ENCODE results near the gene PRUNE2. TPM values are rescaled to one million over a fixed set of nuclear protein-coding genes. Genes with fewer than 3 reads are reported as not detected.
"Not testable (repeated sequence)": the region's sequence is repeated elsewhere in the genome, so short reads cannot be mapped to it uniquely, and the experiment has no call there.

Gene PRUNE2
- total RNA-seq, 1 experiment from 2014 or later = 2.2 TPM

DNA sequence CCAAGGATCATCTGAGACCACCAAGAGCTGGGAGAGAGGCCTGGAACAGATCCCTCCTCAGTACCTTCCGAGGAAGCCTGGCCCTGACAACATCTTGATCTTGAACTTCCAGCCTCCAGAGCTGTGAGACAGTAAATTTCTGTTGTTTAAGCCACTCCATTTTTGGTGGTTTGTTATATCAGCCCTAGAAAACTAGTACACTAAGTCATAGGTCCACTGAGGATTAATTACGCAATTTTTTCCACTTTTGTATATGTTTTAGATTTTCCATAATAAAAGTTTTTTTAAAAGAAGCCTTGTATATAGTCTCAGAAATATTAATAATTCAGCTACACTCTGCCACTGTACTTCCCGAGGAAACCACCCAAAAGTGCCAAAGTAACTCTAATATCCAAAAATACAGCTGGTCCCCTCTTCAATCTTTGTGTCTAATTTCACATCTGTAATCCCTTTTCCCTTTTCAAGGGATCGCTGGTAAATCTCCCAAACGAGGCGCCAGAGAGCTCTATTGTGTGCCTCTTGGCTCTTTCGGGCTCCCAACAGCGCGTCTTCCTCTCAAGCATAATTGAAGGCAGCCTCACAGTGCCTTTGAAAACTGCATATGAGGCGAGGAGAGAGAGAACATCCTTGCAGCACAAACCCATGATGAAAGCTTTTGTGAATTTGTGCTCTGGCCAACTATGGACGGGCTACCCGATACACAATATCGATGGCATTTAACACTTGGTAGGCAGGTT, 32.7 kb downstream of the PRUNE2 start:
- Histone ChIP-seq H3K36me3 (no peaks in the 10 kb centered on the region), H3K27ac (no peak overlapping the region), H3K4me1 (replicated peaks) (no peaks in the 10 kb centered on the region), H3K27me3 (replicated peaks) (no peaks in the 10 kb centered on the region), H3K9me3 (replicated peaks) (no peaks in the 10 kb centered on the region), H3K4me3 (no peak overlapping the region)
- DNase-seq (ENCODE audit: low read depth in 1 of 2, low spot score in 2 of 2) = no peak

DNA sequence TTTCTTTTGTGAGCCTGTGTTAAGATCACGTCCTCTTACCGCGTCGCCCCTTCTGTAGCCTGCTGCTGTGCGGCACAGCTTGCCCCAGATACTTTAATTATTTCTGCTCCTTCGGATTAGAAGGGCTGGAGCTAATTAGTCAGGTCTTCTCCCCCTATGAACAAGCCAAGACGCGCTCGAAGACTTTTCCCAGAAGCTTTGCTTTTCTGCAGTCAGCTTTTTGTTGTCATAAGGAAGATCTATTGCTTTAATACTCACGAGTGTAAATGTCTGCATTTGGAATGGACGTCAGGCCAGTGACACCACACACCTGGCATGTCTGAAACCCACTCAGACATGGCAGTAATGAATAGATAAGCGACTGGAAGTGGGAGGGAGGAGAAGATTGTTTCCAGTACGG, 37.0 kb downstream of the PRUNE2 start:
- Histone ChIP-seq H3K27ac (no peak overlapping the region), H3K4me1 (replicated peaks) (peaks cover 12% of the 10 kb centered on the region), H3K36me3 (no peaks in the 10 kb centered on the region), H3K9me3 (replicated peaks) (no peaks in the 10 kb centered on the region), H3K4me3 (no peak overlapping the region), H3K27me3 (replicated peaks) (no peaks in the 10 kb centered on the region)
- no peak for DNase-seq (ENCODE audit: low read depth in 1 of 2, low spot score in 2 of 2)

DNA sequence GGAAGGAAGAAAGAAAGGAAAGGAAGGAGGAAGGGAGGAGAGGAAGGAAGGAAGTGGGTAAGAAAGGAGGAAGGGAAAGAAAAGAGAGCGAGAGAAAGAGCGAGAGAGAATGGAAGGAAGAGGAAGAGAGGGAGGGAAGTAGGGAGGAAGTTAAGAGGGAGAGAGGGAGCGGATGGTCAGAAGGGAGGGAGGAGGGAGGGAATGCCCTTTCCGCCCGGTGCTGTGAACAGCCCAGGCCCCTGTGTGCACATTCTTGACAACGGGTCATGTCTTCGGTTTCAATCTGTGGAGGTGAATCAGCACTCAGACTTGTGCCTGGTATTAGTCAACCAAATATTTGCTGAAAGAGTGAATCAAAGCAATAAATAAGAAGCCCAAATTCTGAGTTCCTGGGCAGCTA, 39.2 kb downstream of the PRUNE2 start:
- Histone ChIP-seq H3K9me3 (replicated peaks) (no peaks in the 10 kb centered on the region), H3K36me3 (no peaks in the 10 kb centered on the region), H3K4me1 (replicated peaks) (peaks cover 12% of the 10 kb centered on the region), H3K27me3 (replicated peaks) (no peaks in the 10 kb centered on the region), H3K4me3 (no peak overlapping the region), H3K27ac (peak overlapping the region; percentile 51)
- peak; percentile 66 to 78 for DNase-seq (ENCODE audit: low read depth in 1 of 2, low spot score in 2 of 2)

DNA sequence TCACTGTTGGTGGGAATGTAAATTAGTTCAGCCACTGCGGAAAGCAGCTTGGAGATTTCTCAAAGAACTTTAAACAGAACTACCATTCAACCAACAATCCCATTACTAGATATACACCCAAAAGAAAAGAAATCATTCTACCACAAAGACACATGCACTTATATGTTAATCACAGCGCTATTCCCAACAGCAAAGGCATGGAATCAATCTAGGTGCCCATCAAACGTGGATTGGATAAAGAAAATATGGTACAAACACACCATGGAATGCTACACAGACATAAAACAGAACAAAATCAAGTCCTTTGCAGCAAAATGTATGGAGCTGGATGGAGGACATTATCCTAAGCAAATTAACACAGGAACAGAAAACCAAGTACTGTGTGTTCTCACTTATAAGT, 42.1 kb downstream of the PRUNE2 start:
- no peak for DNase-seq (ENCODE audit: low read depth in 1 of 2, low spot score in 2 of 2)
- no peaks in the 10 kb centered on the region for H3K27me3 ChIP-seq (replicated peaks)
- no peaks in the 10 kb centered on the region for H3K9me3 ChIP-seq (replicated peaks)
- H3K4me3 ChIP-seq = no peak overlapping the region
- no peaks in the 10 kb centered on the region for H3K36me3 ChIP-seq
- H3K4me1 ChIP-seq (replicated peaks) = peaks cover 12% of the 10 kb centered on the region
- H3K27ac ChIP-seq = no peak overlapping the region

DNA sequence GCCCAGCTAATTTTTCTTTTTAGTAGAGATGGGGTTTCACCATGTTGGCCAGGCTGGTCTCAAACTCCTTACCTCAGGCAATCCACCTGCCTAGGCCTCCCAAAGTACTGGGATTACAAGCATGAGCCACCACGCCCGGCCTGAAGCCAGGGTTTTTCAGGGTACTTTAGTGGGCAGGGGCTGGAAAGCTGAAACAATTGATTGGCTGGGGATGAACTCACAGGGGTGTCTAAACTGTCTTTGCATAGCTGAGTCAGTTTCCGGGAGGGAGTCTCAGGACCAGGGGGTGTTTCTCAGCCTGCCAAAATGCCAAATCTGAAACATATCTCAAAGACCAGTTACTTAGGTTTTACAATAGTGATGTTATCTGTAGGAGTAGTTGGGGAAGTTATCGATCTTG, 46.1 kb downstream of the PRUNE2 start:
- no peak for DNase-seq (ENCODE audit: low read depth in 1 of 2, low spot score in 2 of 2)
- Histone ChIP-seq H3K27ac (no peak overlapping the region), H3K27me3 (replicated peaks) (no peaks in the 10 kb centered on the region), H3K4me3 (no peak overlapping the region), H3K36me3 (no peaks in the 10 kb centered on the region), H3K4me1 (replicated peaks) (no peaks in the 10 kb centered on the region), H3K9me3 (replicated peaks) (no peaks in the 10 kb centered on the region)

DNA sequence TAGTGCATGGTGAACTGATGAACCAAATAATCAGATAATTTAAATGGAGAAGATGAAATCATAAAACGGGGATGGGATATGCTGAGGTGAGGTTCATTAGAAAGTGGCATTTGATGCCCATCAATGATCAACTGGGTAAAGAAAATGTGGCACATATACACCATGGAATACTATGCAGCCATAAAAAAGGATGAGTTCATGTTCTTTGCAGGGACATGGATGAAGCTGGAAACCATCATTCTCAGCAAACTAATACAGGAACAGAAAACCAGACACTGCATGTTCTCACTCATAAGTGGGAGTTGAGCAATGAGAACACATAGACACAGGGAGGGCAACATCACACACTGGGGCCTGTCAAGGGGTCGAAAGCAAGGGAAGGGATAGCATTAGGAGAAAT, 47.7 kb downstream of the PRUNE2 start:
- DNase-seq (ENCODE audit: low read depth in 1 of 2, low spot score in 2 of 2); H3K4me1 ChIP-seq (replicated peaks); H3K27ac ChIP-seq; H3K9me3 ChIP-seq (replicated peaks); H3K36me3 ChIP-seq; H3K4me3 ChIP-seq; H3K27me3 ChIP-seq (replicated peaks): not testable (repeated sequence)

DNA sequence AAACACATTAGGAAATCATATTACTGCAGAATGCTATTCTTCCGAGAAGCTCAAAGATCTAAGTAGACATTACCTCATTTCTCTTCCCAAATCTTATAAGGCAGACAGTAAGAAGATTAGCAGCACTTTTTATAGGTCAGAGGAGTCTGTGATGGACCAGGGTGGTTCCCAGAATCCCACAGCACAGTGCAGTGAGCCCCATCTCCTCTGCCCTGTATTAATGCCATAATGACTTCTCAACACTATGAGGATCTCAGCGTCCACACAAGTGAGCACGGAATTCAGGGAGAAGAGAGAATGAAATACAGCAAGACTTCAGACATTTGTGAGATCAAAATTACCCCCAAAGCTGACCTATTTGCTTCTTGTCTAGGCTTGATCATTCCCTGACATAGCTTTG, 49.9 kb downstream of the PRUNE2 start:
- Histone ChIP-seq H3K36me3 (no peaks in the 10 kb centered on the region), H3K27ac (no peak overlapping the region), H3K4me1 (replicated peaks) (no peaks in the 10 kb centered on the region), H3K27me3 (replicated peaks) (no peaks in the 10 kb centered on the region), H3K4me3 (no peak overlapping the region), H3K9me3 (replicated peaks) (no peaks in the 10 kb centered on the region)
- no peak for DNase-seq (ENCODE audit: low read depth in 1 of 2, low spot score in 2 of 2)

DNA sequence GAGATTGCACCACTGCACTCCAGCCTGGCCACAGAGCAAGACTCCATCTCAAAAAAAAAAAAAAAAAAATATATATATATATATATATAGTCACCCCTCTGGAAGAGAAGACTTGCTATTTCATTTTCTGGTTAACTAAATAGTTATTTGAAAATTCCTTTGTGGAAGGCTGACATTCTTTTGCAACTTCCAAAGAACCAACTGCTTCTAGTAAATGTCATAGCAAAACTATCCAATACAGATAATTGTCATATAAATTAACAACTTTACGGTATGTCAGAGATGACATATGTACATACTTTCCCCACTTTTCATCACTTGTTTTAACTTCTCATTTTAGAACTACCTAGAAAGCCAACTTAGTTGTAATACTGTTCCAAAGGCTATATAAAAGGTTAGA, 50.9 kb downstream of the PRUNE2 start:
- Histone ChIP-seq H3K4me1 (replicated peaks) (no peaks in the 10 kb centered on the region), H3K9me3 (replicated peaks) (no peaks in the 10 kb centered on the region), H3K4me3 (no peak overlapping the region), H3K27me3 (replicated peaks) (no peaks in the 10 kb centered on the region), H3K27ac (no peak overlapping the region), H3K36me3 (no peaks in the 10 kb centered on the region)
- DNase-seq (ENCODE audit: low read depth in 1 of 2, low spot score in 2 of 2) = no peak

DNA sequence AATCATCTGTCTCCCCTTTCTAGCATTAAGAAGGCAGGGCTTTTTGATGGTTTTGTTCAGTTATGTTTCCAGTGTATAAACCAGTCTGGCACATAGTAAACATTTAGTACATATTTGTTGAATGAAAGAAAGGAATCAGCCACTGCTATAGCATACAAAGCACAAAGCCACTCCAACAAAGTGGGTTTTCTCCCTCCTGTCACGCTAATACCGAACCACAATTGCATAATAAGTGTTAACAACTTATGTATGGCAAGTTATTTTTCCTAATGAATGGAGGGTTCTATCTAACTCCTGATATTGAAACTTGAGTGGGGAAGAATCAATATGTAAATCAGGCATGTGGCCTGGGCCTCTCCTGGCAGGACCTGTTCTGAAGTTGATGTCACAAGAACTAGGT, 53.9 kb downstream of the PRUNE2 start:
- H3K4me1 ChIP-seq (replicated peaks) = no peaks in the 10 kb centered on the region
- DNase-seq (ENCODE audit: low read depth in 1 of 2, low spot score in 2 of 2) = no peak
- H3K9me3 ChIP-seq (replicated peaks) = no peaks in the 10 kb centered on the region
- H3K27ac ChIP-seq = no peak overlapping the region
- H3K36me3 ChIP-seq = no peaks in the 10 kb centered on the region
- H3K4me3 ChIP-seq = no peak overlapping the region
- H3K27me3 ChIP-seq (replicated peaks) = no peaks in the 10 kb centered on the region

DNA sequence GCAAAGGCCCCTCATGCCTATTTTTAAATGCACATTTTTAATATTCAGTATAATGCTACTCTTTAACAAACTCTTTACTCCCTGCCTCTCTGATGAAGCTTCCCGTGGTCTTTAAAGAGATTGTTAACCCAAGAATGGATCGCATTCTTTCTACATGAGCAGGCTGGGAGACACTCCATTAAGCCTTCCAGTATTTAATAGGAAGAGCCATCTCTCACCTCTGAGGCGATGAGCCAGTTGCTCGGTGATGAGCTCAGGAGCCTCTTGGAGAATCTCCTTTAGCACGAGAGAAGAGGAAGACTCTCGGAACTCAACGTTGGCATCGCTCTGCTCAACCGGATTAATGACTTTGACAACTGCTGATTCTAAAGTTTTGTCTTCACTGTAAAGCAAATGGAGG, 59.6 kb downstream of the PRUNE2 start:
- Histone ChIP-seq H3K36me3 (no peaks in the 10 kb centered on the region), H3K27ac (no peak overlapping the region), H3K27me3 (replicated peaks) (no peaks in the 10 kb centered on the region), H3K4me1 (replicated peaks) (no peaks in the 10 kb centered on the region), H3K4me3 (no peak overlapping the region), H3K9me3 (replicated peaks) (no peaks in the 10 kb centered on the region)
- DNase-seq (ENCODE audit: low read depth in 1 of 2, low spot score in 2 of 2) = no peak

DNA sequence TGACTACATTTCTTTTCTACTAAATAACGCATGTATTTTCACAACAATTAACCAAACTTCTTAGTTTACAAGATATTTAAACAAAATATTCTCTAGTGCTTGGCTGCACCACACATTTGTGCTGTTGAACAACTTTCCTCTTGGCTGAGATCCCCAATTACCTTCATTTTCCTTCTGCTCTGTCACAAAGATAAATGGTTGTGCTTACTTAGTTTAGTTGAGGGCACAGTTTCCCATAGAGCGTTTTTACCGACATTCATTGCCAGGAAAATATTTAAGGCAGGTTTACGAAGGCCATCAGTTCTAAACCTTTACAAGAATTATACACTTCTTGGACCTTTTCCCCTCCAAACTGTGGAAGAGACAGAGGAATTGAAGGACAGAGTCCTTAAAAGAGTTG, 60.7 kb downstream of the PRUNE2 start:
- Histone ChIP-seq H3K36me3 (no peaks in the 10 kb centered on the region), H3K4me3 (no peak overlapping the region), H3K27me3 (replicated peaks) (no peaks in the 10 kb centered on the region), H3K27ac (no peak overlapping the region), H3K4me1 (replicated peaks) (no peaks in the 10 kb centered on the region), H3K9me3 (replicated peaks) (no peaks in the 10 kb centered on the region)
- DNase-seq (ENCODE audit: low read depth in 1 of 2, low spot score in 2 of 2) = no peak

DNA sequence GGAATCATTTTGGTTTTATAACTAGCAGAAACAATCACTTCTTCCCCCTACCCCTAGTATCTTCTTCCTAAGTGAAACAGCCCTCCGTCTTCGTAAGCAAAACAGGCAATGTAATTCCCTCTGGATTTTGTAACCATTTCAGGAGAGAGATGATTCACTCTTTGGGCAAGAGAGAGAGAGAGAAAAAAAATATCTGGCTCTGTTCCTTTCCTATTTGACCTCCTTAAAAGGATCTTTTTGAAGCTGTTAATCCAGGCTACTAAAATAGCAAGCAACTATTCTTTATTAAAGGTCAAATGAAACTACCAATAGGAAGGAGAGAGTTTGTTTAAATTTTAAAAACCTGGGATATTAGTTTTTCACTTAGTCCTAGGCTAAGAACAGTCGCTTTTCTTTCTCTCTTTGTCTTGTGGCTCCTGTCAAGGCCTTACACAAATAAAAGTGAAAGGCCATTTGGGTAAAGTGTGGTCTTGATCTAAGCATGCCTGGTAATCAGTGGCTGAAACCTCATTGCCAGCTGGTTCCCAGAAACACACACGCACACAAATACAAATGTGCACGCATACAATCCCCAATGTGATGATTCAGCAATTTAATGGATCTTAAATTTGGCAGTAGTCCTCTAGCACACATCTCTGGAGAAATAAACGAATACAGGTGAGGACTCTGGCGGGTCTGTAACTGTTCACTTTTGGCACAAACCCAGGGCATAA, 70.2 kb downstream of the PRUNE2 start:
- H3K9me3 ChIP-seq (replicated peaks) = no peaks in the 10 kb centered on the region
- peak overlapping the region; percentile 43 for H3K27ac ChIP-seq
- peaks cover 21% of the 10 kb centered on the region for H3K4me1 ChIP-seq (replicated peaks)
- no peaks in the 10 kb centered on the region for H3K27me3 ChIP-seq (replicated peaks)
- H3K4me3 ChIP-seq = no peak overlapping the region
- peak in 1 of 2 experiments; percentile 64 for DNase-seq (ENCODE audit: low read depth in 1 of 2, low spot score in 2 of 2)
- H3K36me3 ChIP-seq = no peaks in the 10 kb centered on the region

DNA sequence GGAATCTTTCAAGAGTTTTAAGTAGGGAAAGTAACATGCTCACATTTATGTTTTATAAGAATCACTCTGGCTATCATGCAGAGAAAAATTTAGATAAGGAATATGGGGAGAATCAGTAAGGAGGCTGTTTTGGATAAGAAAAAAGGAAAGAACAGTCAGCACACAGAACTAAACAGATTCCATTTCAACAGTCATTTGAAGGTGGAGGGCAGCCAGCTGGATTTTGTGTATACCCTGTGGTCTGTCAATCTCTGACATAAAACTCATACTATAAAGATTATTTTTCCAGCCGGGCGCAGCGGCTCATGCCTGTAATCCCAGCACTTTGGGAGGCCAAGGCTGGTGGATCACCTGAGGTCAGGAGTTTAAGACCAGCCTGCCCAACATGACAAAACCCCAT, 77.5 kb downstream of the PRUNE2 start:
- no peak overlapping the region for H3K27ac ChIP-seq
- no peaks in the 10 kb centered on the region for H3K4me1 ChIP-seq (replicated peaks)
- no peaks in the 10 kb centered on the region for H3K27me3 ChIP-seq (replicated peaks)
- no peaks in the 10 kb centered on the region; the same call in 1 of the 2 replicates for H3K9me3 ChIP-seq (replicated peaks)
- H3K4me3 ChIP-seq = no peak overlapping the region
- DNase-seq (ENCODE audit: low read depth in 1 of 2, low spot score in 2 of 2) = no peak
- no peaks in the 10 kb centered on the region for H3K36me3 ChIP-seq

DNA sequence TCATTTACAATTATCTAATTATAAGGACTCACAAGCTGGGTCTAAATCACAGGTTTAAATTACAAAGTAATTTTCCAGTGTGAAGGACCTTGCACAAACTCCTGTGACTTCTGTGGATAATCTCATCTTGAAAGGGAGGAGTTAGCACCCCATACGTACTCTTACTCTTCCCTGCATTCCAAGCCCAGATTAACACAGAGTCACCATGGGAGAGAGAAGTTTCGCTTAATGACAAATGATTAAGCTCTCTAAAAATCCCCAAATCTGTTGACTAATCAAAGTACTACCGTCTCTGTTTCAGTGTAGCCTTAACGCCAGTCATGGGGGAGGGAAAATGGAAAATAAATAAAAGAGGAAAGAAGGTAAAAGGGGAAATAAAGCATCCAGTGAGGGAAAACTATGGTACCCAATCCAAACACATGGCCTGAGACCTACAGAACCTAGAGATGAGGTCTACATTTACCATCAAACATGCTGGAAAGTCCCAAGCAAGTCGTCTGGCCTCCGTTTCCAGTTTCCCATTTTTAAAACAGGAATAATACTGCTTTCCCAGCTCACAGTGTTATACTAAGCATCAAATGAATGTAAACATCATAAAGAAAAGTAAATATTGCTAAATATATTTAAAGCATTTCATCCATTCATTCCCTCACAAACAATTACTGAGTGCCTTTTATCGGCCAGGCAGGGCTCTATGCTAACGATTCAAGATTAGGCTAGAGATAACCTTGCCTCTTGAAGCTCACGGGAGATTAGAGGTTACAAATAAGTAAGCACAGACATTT, 78.4 kb downstream of the PRUNE2 start:
- no peak for DNase-seq (ENCODE audit: low read depth in 1 of 2, low spot score in 2 of 2)
- no peaks in the 10 kb centered on the region for H3K27me3 ChIP-seq (replicated peaks)
- H3K4me3 ChIP-seq = no peak overlapping the region
- H3K4me1 ChIP-seq (replicated peaks) = no peaks in the 10 kb centered on the region
- no peaks in the 10 kb centered on the region; the same call in 1 of the 2 replicates for H3K9me3 ChIP-seq (replicated peaks)
- H3K27ac ChIP-seq = no peak overlapping the region
- H3K36me3 ChIP-seq = no peaks in the 10 kb centered on the region
